Endothelial cell of umbilical vein (primary cell): ENCODE results near the gene FNBP1L. TPM values are rescaled to one million over a fixed set of nuclear protein-coding genes. Genes with fewer than 3 reads are reported as not detected.

Experiments used
- BruUV-seq: library from RNA; stranded (reverse); fragments of 400-500 nt; replicated peaks from 2 replicates; lab custom pipeline; 2021; lab: Mats Ljungman, UMichigan
- CTCF ChIA-PET: fragments of 300-600, 350-600 bp; sonication (Branson Sonifier 250); formaldehyde crosslinking; loops from one replicate; lab custom pipeline; 2021; ENCODE audit warnings: antibody characterized with exemption, inconsistent platforms; lab: Charles Lee
- POLR2A ChIA-PET: fragments of 300-600, 350-600 bp; sonication (Branson Sonifier 250); formaldehyde crosslinking; loops from one replicate; lab custom pipeline; 2021; ENCODE audit warnings: antibody characterized with exemption, inconsistent platforms; lab: Charles Lee
- DNase-seq: peaks from one replicate; pipeline ENCODE4 v3.0.0-alpha.2; 2011; ENCODE audit warnings: low read depth, low spot score
- FAIRE-seq: peaks from 2 replicates; lab custom pipeline; 2011; peaks lifted over from hg19 to GRCh38; lab: Jason Lieb, UNC
- H2AFZ ChIP-seq: 2 replicates; pipeline ENCODE4 v1.6.0; 2012; ENCODE audit warnings: low read depth, low read length, control low read depth, inconsistent platforms
- H3K27ac ChIP-seq: 2 replicates; pipeline ENCODE4 v1.5.1; 2011; ENCODE audit warnings: low read depth, mild to moderate bottlenecking, control low read depth, low read length, moderate library complexity; ENCODE audit not compliant: insufficient read depth
- H3K27me3 ChIP-seq, 2 experiments: 2 replicates each; pipeline versions ENCODE4 v1.6.0 to v1.6.1; 2011; ENCODE audit warnings: low read length in 2 of 2, mixed read lengths in 1 of 2; ENCODE audit not compliant: control insufficient read depth in 2 of 2, insufficient read depth in 2 of 2
- H3K36me3 ChIP-seq, 2 experiments: 2 replicates in 1 of 2; 3 replicates in 1 of 2; pipeline ENCODE4 v1.5.1; 2011; ENCODE audit warnings: low read length in 2 of 2, mild to moderate bottlenecking in 1 of 2, moderate library complexity in 1 of 2; ENCODE audit not compliant: control insufficient read depth in 2 of 2, insufficient read depth in 2 of 2; ENCODE audit errors: extremely low read depth in 1 of 2
- H3K4me1 ChIP-seq: 3 replicates; pipeline ENCODE4 v1.5.1; 2011; ENCODE audit warnings: mild to moderate bottlenecking, low read length; ENCODE audit not compliant: control insufficient read depth, insufficient read depth; ENCODE audit errors: extremely low read depth
- H3K4me2 ChIP-seq: 2 replicates; pipeline ENCODE4 v1.6.1; 2011; ENCODE audit warnings: low read length, control low read depth, mixed read lengths; ENCODE audit not compliant: insufficient read depth
- H3K4me3 ChIP-seq, 3 experiments: fragments of 200-600 bp in 1 of 3; sonication (generic), shearing (Covaris generic) in 1 of 3; replicated peaks in 1 of 3; 2 replicates each; pipeline ENCODE4 v1.5.1; 2011 to 2016; ENCODE audit warnings: control low read depth in 3 of 3, low read length in 3 of 3, mild to moderate bottlenecking in 2 of 3, inconsistent platforms in 1 of 3, low read depth in 1 of 3, moderate library complexity in 1 of 3; ENCODE audit not compliant: insufficient read depth in 1 of 3
- H3K79me2 ChIP-seq: 2 replicates; pipeline ENCODE4 v1.6.0; 2012; ENCODE audit warnings: low read length, inconsistent platforms; ENCODE audit not compliant: control insufficient read depth, insufficient read depth
- H3K9ac ChIP-seq: replicated peaks from 2 replicates; pipeline ENCODE3; 2011; ENCODE audit warnings: low read length, control low read depth; ENCODE audit not compliant: insufficient read depth; ENCODE audit errors: extremely low read depth
- H3K9me1 ChIP-seq: replicated peaks from 3 replicates; pipeline ENCODE4 v1.6.0; 2011; ENCODE audit warnings: mild to moderate bottlenecking, low read length; ENCODE audit not compliant: control insufficient read depth, insufficient read depth; ENCODE audit errors: extremely low read depth
- H3K9me3 ChIP-seq: replicated peaks from 2 replicates; pipeline ENCODE4 v1.5.1; 2012; ENCODE audit warnings: low read length, inconsistent platforms; ENCODE audit not compliant: control insufficient read depth, insufficient read depth
- H4K20me1 ChIP-seq: replicated peaks from 2 replicates; pipeline ENCODE3; 2011; ENCODE audit warnings: mild to moderate bottlenecking, low read length; ENCODE audit not compliant: control insufficient read depth, insufficient read depth; ENCODE audit errors: extremely low read depth
- EZH2 ChIP-seq: IDR thresholded peaks from 2 replicates; pipeline ENCODE4 v1.6.1; 2012; ENCODE audit warnings: borderline replicate concordance, low read depth, mild to moderate bottlenecking, moderate library complexity, low read length, inconsistent platforms; ENCODE audit not compliant: severe bottlenecking
- FOS ChIP-seq: IDR thresholded peaks from 2 replicates; pipeline ENCODE4 v1.6.1; 2011; ENCODE audit warnings: mild to moderate bottlenecking, low read length, moderate library complexity, borderline replicate concordance; ENCODE audit not compliant: insufficient read depth
- GATA2 ChIP-seq: IDR thresholded peaks from 2 replicates; pipeline ENCODE4 v1.7.0; 2011; ENCODE audit warnings: low read depth, mild to moderate bottlenecking, moderate library complexity, mixed read lengths, low read length; ENCODE audit not compliant: insufficient read length, insufficient read depth
- JUN ChIP-seq: IDR thresholded peaks from 2 replicates; pipeline ENCODE4 v1.6.1; 2011; ENCODE audit warnings: borderline replicate concordance, low read depth; ENCODE audit not compliant: insufficient read length, insufficient read depth
- MYC ChIP-seq: IDR thresholded peaks from one replicate; pipeline ENCODE4 v1.6.1; 2011; ENCODE audit warnings: mild to moderate bottlenecking, low read depth, low read length
- POLR2A ChIP-seq: IDR thresholded peaks from 2 replicates; pipeline ENCODE4 v1.6.1; 2012; ENCODE audit warnings: low read depth, mild to moderate bottlenecking, control low read depth, low read length
- POLR2AphosphoS5 ChIP-seq: IDR thresholded peaks from 2 replicates; pipeline ENCODE4 v1.6.1; 2012; ENCODE audit warnings: low read depth, mild to moderate bottlenecking, control low read depth, low read length, moderate library complexity; ENCODE audit not compliant: insufficient read depth
- dilution Hi-C: fragments of 300-500 bp; cut with MboI; formaldehyde crosslinking; loops from one replicate; pipeline ENCODE4 v1.15.0; 2019; ENCODE audit warnings: low sequenced_read_pairs; ENCODE audit not compliant: extremely low pct_ligation_motif_present
- intact Hi-C: fragments of 100-400 bp; cut with micrococcal nuclease; formaldehyde crosslinking; loops from one replicate; pipeline ENCODE4 v1.10.0; 2022
- polyA plus RNA-seq, 4 experiments: library from polyadenylated mRNA; depleted of rRNA in 3 of 4; stranded (reverse) in 3 of 4; unstranded in 1 of 4; fragments of >200 nt; gene quantifications; 2 replicates each; pipeline versions ENCODE4 v1.2.1 to v1.2.3, GENCODE V29; 2011 to 2012; ENCODE audit warnings: missing spikeins in 1 of 4
- total RNA-seq: library from RNA; stranded (reverse); gene quantifications from 2 replicates; pipeline ENCODE4 v1.2.3, GENCODE V29; 2021
- TF ChIP-seq, protein P1 (sequence below), 2 donors: IDR thresholded peaks; 1 replicate in 1 of 2; 2 replicates in 1 of 2; pipeline ENCODE4 v1.5.1; 2011; ENCODE audit warnings: low read length in 2 of 2, mild to moderate bottlenecking in 2 of 2, moderate library complexity in 2 of 2, control low read depth in 1 of 2, inconsistent platforms in 1 of 2, low read depth in 1 of 2; ENCODE audit not compliant: insufficient read depth in 1 of 2; ENCODE audit errors: extremely low read depth in 1 of 2
- TF ChIP-seq, protein P2 (sequence below): IDR thresholded peaks from 2 replicates; pipeline ENCODE4 v1.6.1; 2011; ENCODE audit not compliant: insufficient read depth, insufficient read length

The FNBP1L gene
- total and polyA plus RNA-seq, 2 donors (not counting 3 experiments of a cell fraction or from before 2014, with no cell fraction given) = 28.1 to 56.4 TPM

DNA sequence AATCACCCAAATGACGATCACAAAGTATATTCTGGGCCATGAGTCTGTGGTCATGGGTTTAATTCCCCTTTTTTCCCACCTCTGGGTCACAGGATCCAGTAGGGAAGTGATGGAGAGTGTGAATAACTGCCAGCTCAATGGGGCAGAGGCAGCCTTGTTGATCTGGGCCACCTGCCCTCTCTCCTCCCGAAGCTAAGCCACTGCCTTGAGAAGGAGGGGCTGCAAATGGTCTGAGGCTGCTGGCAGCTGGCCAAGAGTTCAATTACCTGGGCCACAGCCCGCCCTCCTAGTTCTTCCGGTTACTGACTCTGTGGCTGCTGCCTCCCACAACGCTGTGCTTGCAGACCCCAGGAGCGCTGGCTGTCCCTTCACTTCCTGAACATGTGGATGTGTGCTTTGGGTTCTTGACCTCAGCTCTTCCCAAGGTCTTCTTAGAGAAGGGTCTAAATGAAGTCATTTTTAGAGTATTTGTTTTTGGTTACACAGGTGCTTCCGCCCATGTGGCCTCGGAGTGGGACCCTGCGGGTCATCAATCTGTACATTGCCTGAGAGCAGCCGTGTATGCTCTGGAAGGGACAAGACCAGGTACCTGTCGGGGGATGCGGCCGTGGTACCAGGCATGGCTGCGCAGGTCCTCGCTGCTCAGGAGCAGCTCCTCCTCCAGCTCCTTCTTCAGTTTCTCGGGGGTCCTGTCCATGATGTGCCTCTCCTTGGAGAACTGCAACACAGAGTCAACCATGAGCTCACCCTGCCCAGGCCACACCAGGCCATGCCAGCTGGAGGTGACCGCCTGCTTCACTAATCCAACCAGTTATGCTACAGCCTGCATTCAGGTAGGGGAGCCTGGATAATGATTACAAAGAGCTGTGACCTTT is 144.0 kb downstream of the FNBP1L start:
- no peak for DNase-seq
- peaks cover 76% of the 10 kb centered on the region for H3K79me2 ChIP-seq
- no peak overlapping the region for H3K4me2 ChIP-seq
- ChIA-PET CTCF (interaction anchor here (0.6 to 2.7 kb wide), 4 partner anchors 16 to 253 kb away, joined by 3 to 16 read pairs (median 6); no protein-coding TSS in a partner anchor), POLR2A (no interaction called here)
- H3K36me3 ChIP-seq = peaks cover 9 to 11% of the 10 kb centered on the region in 2 experiments
- H4K20me1 ChIP-seq = no peaks in the 10 kb centered on the region
- H3K27me3 ChIP-seq = no peaks in the 10 kb centered on the region
- H3K9me1 ChIP-seq = no peaks in the 10 kb centered on the region
- no peaks in the 10 kb centered on the region for H3K9me3 ChIP-seq
- H3K9ac ChIP-seq = no peak overlapping the region
- H3K4me1 ChIP-seq = peaks cover 32% of the 10 kb centered on the region
- dilution Hi-C loops (no loop called here), intact Hi-C loops (no loop called here)
- H3K27ac ChIP-seq = no peak overlapping the region
- no peak overlapping the region for H2AFZ ChIP-seq
- TF ChIP-seq POLR2AphosphoS5 (no peak), GATA2 (no peak), MYC (no peak), JUN (no peak), FOS (no peak), EZH2 (no peak), POLR2A (no peak)
- TF ChIP-seq, protein P1, sequence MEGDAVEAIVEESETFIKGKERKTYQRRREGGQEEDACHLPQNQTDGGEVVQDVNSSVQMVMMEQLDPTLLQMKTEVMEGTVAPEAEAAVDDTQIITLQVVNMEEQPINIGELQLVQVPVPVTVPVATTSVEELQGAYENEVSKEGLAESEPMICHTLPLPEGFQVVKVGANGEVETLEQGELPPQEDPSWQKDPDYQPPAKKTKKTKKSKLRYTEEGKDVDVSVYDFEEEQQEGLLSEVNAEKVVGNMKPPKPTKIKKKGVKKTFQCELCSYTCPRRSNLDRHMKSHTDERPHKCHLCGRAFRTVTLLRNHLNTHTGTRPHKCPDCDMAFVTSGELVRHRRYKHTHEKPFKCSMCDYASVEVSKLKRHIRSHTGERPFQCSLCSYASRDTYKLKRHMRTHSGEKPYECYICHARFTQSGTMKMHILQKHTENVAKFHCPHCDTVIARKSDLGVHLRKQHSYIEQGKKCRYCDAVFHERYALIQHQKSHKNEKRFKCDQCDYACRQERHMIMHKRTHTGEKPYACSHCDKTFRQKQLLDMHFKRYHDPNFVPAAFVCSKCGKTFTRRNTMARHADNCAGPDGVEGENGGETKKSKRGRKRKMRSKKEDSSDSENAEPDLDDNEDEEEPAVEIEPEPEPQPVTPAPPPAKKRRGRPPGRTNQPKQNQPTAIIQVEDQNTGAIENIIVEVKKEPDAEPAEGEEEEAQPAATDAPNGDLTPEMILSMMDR (IDR thresholded peaks at IDR 0.05; ENCODE audit: extremely low read depth in 1 of 2, insufficient read depth in 1 of 2, low read depth in 1 of 2, low read length in 2 of 2) = no peak
- TF ChIP-seq, protein P2, sequence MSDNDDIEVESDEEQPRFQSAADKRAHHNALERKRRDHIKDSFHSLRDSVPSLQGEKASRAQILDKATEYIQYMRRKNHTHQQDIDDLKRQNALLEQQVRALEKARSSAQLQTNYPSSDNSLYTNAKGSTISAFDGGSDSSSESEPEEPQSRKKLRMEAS = no peak
- no peak overlapping the region for H3K4me3 ChIP-seq
- no peak for FAIRE-seq
- no TSS peak for BruUV-seq
